GM23338 (cell line): ENCODE measurements around the gene GPRC5C. TPM values are rescaled to one million over a fixed set of nuclear protein-coding genes. Genes with fewer than 3 reads are reported as not detected.

Experiments used
- ATAC-seq: fragments of 200-7000 bp; cut with Tn5 transposase; 3 replicates; pipeline ENCODE4 v1.9.1; 2020
- DNase-seq: peaks from one replicate; pipeline ENCODE4 v3.0.0-alpha.2; 2015; ENCODE audit warnings: low spot score
- H2AFZ ChIP-seq: fragments of 200-600 bp; sonication (generic); 2 replicates; pipeline ENCODE4 v1.8.0; 2016; ENCODE audit warnings: antibody characterized with exemption, mild to moderate bottlenecking, moderate library complexity
- H3F3A ChIP-seq: fragments of 200-600 bp; sonication (generic); replicated peaks from 2 replicates; pipeline ENCODE4 v1.8.0; 2017; ENCODE audit warnings: antibody characterized with exemption, mixed run types, low read depth
- H3K27ac ChIP-seq: fragments of 200-600 bp; sonication (generic); 2 replicates; pipeline ENCODE4 v1.6.1; 2016; ENCODE audit warnings: low read depth
- H3K27me3 ChIP-seq: fragments of 200-600 bp; sonication (generic); 2 replicates; pipeline ENCODE4 v1.8.0; 2016; ENCODE audit warnings: mild to moderate bottlenecking, mixed run types, moderate library complexity; ENCODE audit not compliant: insufficient read depth
- H3K36me3 ChIP-seq: fragments of 200-600 bp; sonication (generic); 2 replicates; pipeline ENCODE4 v1.8.0; 2016; ENCODE audit warnings: mild to moderate bottlenecking; ENCODE audit not compliant: insufficient read depth
- H3K4me1 ChIP-seq: fragments of 200-600 bp; sonication (generic); 2 replicates; pipeline ENCODE4 v1.8.0; 2016; ENCODE audit warnings: mild to moderate bottlenecking, moderate library complexity; ENCODE audit not compliant: insufficient read depth
- H3K4me2 ChIP-seq: fragments of 200-600 bp; sonication (generic); 2 replicates; pipeline ENCODE4 v1.7.1; 2017; ENCODE audit warnings: mixed run types
- H3K4me3 ChIP-seq: fragments of 200-600 bp; sonication (generic); 2 replicates; pipeline ENCODE4 v1.6.1; 2016; ENCODE audit warnings: mixed run types
- H3K79me2 ChIP-seq: fragments of 200-600 bp; sonication (generic); replicated peaks from 2 replicates; pipeline ENCODE4 v1.8.0; 2017; ENCODE audit warnings: mild to moderate bottlenecking; ENCODE audit not compliant: insufficient read depth
- H3K9me2 ChIP-seq: fragments of 200-600 bp; sonication (generic); 2 replicates; pipeline ENCODE4 v1.8.0; 2017; ENCODE audit not compliant: insufficient read depth
- H4K20me1 ChIP-seq: fragments of 200-600 bp; sonication (generic); replicated peaks from 2 replicates; pipeline ENCODE4 v1.8.0; 2017; ENCODE audit warnings: mild to moderate bottlenecking; ENCODE audit not compliant: insufficient read depth
- H3K27ac Mint-ChIP-seq: 2 replicates; pipeline ENCODE4 v1.8.0; 2020; ENCODE audit warnings: inconsistent platforms, mild to moderate bottlenecking, moderate library complexity, mixed read lengths
- H3K27me3 Mint-ChIP-seq: 3 replicates; pipeline ENCODE4 v1.8.0; 2022; ENCODE audit warnings: low read depth, mild to moderate bottlenecking, moderate library complexity, mixed read lengths, inconsistent platforms; ENCODE audit not compliant: insufficient read depth, poor library complexity
- H3K36me3 Mint-ChIP-seq: 3 replicates; pipeline ENCODE4 v1.8.0; 2021; ENCODE audit warnings: low read depth, mild to moderate bottlenecking, inconsistent platforms, moderate library complexity, mixed read lengths
- H3K4me1 Mint-ChIP-seq: 3 replicates; pipeline ENCODE4 v1.8.0; 2020; ENCODE audit warnings: mild to moderate bottlenecking, inconsistent platforms, mixed read lengths
- H3K4me3 Mint-ChIP-seq: 3 replicates; pipeline ENCODE4 v1.8.0; 2021; ENCODE audit warnings: moderate library complexity, mild to moderate bottlenecking, inconsistent platforms, mixed read lengths
- H3K9me3 Mint-ChIP-seq: 3 replicates; pipeline ENCODE4 v1.8.0; 2020; ENCODE audit warnings: moderate library complexity, mild to moderate bottlenecking, inconsistent platforms, mixed read lengths
- CREB1 ChIP-seq: fragments of 250-450 bp; sonication (Bioruptor Pico); IDR thresholded peaks from 2 replicates; pipeline ENCODE4 v1.5.0; 2020; ENCODE audit warnings: low read depth, mild to moderate bottlenecking, moderate library complexity
- CTCF ChIP-seq, 2 experiments: fragments of 200-600 bp in 1 of 2; sonication (generic) in 1 of 2; conservative IDR thresholded peaks; 2 replicates each; pipeline versions ENCODE4 v1.5.1 to v1.6.1; 2016 to 2017; ENCODE audit warnings: antibody characterized with exemption in 2 of 2, low read depth in 2 of 2, mild to moderate bottlenecking in 2 of 2, moderate library complexity in 1 of 2
- ETS1 ChIP-seq: IDR thresholded peaks from 2 replicates; pipeline ENCODE4 v1.6.1; 2016; ENCODE audit warnings: antibody characterized with exemption
- EZH2phosphoT487 ChIP-seq: fragments of 200-600 bp; sonication (generic); IDR thresholded peaks from one replicate; pipeline ENCODE4 v1.8.1; 2018; ENCODE audit warnings: antibody characterized with exemption; ENCODE audit not compliant: unreplicated experiment
- NANOG ChIP-seq: IDR thresholded peaks from 2 replicates; pipeline ENCODE4 v1.6.1; 2016; ENCODE audit warnings: antibody characterized with exemption, borderline replicate concordance
- ZNF114 ChIP-seq: fragments of 250-450 bp; sonication (Bioruptor Pico); IDR thresholded peaks from 2 replicates; pipeline ENCODE4 v1.5.0; 2020; ENCODE audit warnings: mild to moderate bottlenecking, moderate library complexity
- ZNF331 ChIP-seq: fragments of 250-450 bp; sonication (Bioruptor Pico); IDR thresholded peaks from 2 replicates; pipeline ENCODE4 v1.5.0; 2020; ENCODE audit warnings: low read depth, mild to moderate bottlenecking, moderate library complexity
- ZNF462 ChIP-seq: fragments of 250-450 bp; sonication (Bioruptor Pico); IDR thresholded peaks from 2 replicates; pipeline ENCODE4 v1.5.0; 2020; ENCODE audit warnings: mild to moderate bottlenecking, moderate library complexity
- polyA plus RNA-seq: library from polyadenylated mRNA; unstranded; fragments of >200 nt; fragmentation: Nextera tagmentation; extraction: Ambion mirVana; gene quantifications from 2 replicates; pipeline ENCODE4 v1.2.1, GENCODE V29; 2016
- total RNA-seq: library from RNA; depleted of rRNA; stranded (reverse); fragments of >200 nt; shearing (Covaris generic); gene quantifications from 2 replicates; pipeline ENCODE4 v1.2.3, GENCODE V29; 2014

Gene GPRC5C
- total and polyA plus RNA-seq, 2 experiments from 2014 or later: 9.0 to 22.4 TPM

- Histone ChIP-seq H3K9me2 (no peaks in the 10 kb centered on the region), H3K79me2 (no peaks in the 10 kb centered on the region), H2AFZ (no peak overlapping the region), H3K4me3 (no peak overlapping the region), H3K27me3 (peaks cover 28% of the 10 kb centered on the region), H3K4me1 (peaks cover 18% of the 10 kb centered on the region), H3K36me3 (no peaks in the 10 kb centered on the region), H4K20me1 (no peaks in the 10 kb centered on the region), H3K4me2 (no peak overlapping the region), H3K27ac (no peak overlapping the region), H3F3A (no peaks in the 10 kb centered on the region; the same call in 1 of the 2 replicates)
- H3K36me3 Mint-ChIP-seq: no peaks in the 10 kb centered on the region
- TF ChIP-seq CTCF (conservative IDR thresholded peaks at IDR 0.05; ENCODE audit: low read depth in 2 of 2): no peak
- TF ChIP-seq EZH2phosphoT487: no peak
- no peak for TF ChIP-seq ZNF114 (CRISPR knock-in tag)
- TF ChIP-seq CREB1: no peak
- no peak for TF ChIP-seq ETS1
- TF ChIP-seq ZNF331 (CRISPR knock-in tag): no peak
- H3K27me3 Mint-ChIP-seq: peaks cover 29% of the 10 kb centered on the region
- no peak overlapping the region for H3K4me3 Mint-ChIP-seq
- ATAC-seq (no peak), DNase-seq (no peak)
- H3K27ac Mint-ChIP-seq: no peak overlapping the region
- H3K4me1 Mint-ChIP-seq: peaks cover 37% of the 10 kb centered on the region
- H3K9me3 Mint-ChIP-seq: no peaks in the 10 kb centered on the region
Measured at GRCh38 chr17:74451557-74451956, 19.7 kb downstream of the GPRC5C start.

- peaks cover 30% of the 10 kb centered on the region for H3K27me3 Mint-ChIP-seq
- no peak; the same call in 2 of the 3 replicates for ATAC-seq
- TF ChIP-seq NANOG (no peak), EZH2phosphoT487 (no peak), ZNF331 (CRISPR knock-in tag) (no peak), CTCF (conservative IDR thresholded peaks at IDR 0.05; ENCODE audit: low read depth in 2 of 2) (no peak), ZNF462 (CRISPR knock-in tag) (no peak), CREB1 (no peak), ZNF114 (CRISPR knock-in tag) (no peak)
Measured at GRCh38 chr17:74452033-74452840, 20.3 kb downstream of the GPRC5C start.

More at GRCh38 chr17:74452033-74452840, 20.3 kb downstream of the GPRC5C start:
- H3K4me3 ChIP-seq: no peak overlapping the region
- no peaks in the 10 kb centered on the region; the same call in 1 of the 2 replicates for H3F3A ChIP-seq
- no peak for DNase-seq
- H2AFZ ChIP-seq: no peak overlapping the region
- H3K4me1 ChIP-seq: peaks cover 18% of the 10 kb centered on the region
- Mint-ChIP-seq H3K4me3 (peak overlapping the region; percentile 49), H3K4me1 (peaks cover 42% of the 10 kb centered on the region), H3K36me3 (no peaks in the 10 kb centered on the region), H3K27ac (0 out of 2 replicates have a peak overlapping the region, but pooled peaks have one; percentile 72), H3K9me3 (no peaks in the 10 kb centered on the region)
- no peaks in the 10 kb centered on the region for H3K36me3 ChIP-seq
- H3K9me2 ChIP-seq: no peaks in the 10 kb centered on the region
- no peaks in the 10 kb centered on the region for H4K20me1 ChIP-seq
- H3K79me2 ChIP-seq: no peaks in the 10 kb centered on the region
- H3K4me2 ChIP-seq: no peak overlapping the region; the same call in 1 of the 2 replicates
- no peak overlapping the region for H3K27ac ChIP-seq
- H3K27me3 ChIP-seq: peaks cover 28% of the 10 kb centered on the region
